Tibial artery (tissue), 4 donors: ENCODE results near the gene ANTKMT.
"Not testable (repeated sequence)": the region's sequence is repeated elsewhere in the genome, so short reads cannot be mapped to it uniquely, and the experiment has no call there.

Experiments used
- DNase-seq, 2 donors: peaks; one replicate each; pipeline ENCODE4 v3.0.0-alpha.2; 2019
- H3K27ac ChIP-seq, 2 donors: fragments of 200-600 bp; sonication (generic) in 1 of 2; 1 replicate in 1 of 2; 2 replicates in 1 of 2; pipeline ENCODE4 v1.5.1; 2018 to 2019; ENCODE audit warnings: mild to moderate bottlenecking in 1 of 2
- H3K27me3 ChIP-seq, 2 donors: fragments of 200-600 bp; sonication (generic) in 1 of 2; one replicate each; pipeline versions ENCODE4 v1.5.1 to v1.6.0; 2016 to 2019
- H3K36me3 ChIP-seq, 3 donors: fragments of 200-600 bp; sonication (generic) in 2 of 3; one replicate each; pipeline ENCODE4 v1.5.1; 2016 to 2019; ENCODE audit warnings: mild to moderate bottlenecking in 2 of 3
- H3K4me1 ChIP-seq, 4 donors: fragments of 200-600 bp; sonication (generic) in 2 of 4; 1 replicate in 3 of 4; 2 replicates in 1 of 4; pipeline ENCODE4 v1.5.1; 2016 to 2019
- H3K4me3 ChIP-seq, 2 donors: fragments of 200-600 bp; sonication (generic) in 1 of 2; 1 replicate in 1 of 2; 2 replicates in 1 of 2; pipeline ENCODE4 v1.5.1; 2018 to 2019; ENCODE audit warnings: mild to moderate bottlenecking in 2 of 2
- H3K9me3 ChIP-seq, 3 donors: fragments of 200-600 bp; sonication (generic) in 1 of 3; one replicate each; pipeline ENCODE4 v1.5.1; 2016 to 2019
- CTCF ChIP-seq, 2 experiments: fragments of 200-600 bp in 1 of 2; fragments of 450-650 bp in 1 of 2; IDR thresholded peaks; one replicate each; pipeline ENCODE4 v1.5.1; 2017 to 2019; ENCODE audit warnings: antibody characterized with exemption in 2 of 2, mild to moderate bottlenecking in 1 of 2, moderate library complexity in 1 of 2
- intact Hi-C: fragments of 100-400 bp; cut with DNase I; formaldehyde crosslinking; loops from one replicate; pipeline ENCODE4 v1.15.0; 2023; ENCODE audit warnings: low total_unique reads

Gene ANTKMT

GRCh38 chr16:747978-748746 is 27.2 kb downstream of the ANTKMT start:
- no peak overlapping the region for H3K4me3 ChIP-seq
- H3K27me3 ChIP-seq, result peaks cover 0 to 10% of the 10 kb centered on the region in 2 donors
- no peaks in the 10 kb centered on the region for H3K9me3 ChIP-seq
- H3K27ac ChIP-seq, result no peak overlapping the region
- peaks cover 0 to 5% (median 0%) of the 10 kb centered on the region in 4 donors for H3K4me1 ChIP-seq
- TF ChIP-seq CTCF (IDR thresholded peaks at IDR 0.05), result no peak
- intact Hi-C loops, result no loop called here
- no peak for DNase-seq
- no peaks in the 10 kb centered on the region for H3K36me3 ChIP-seq

- H3K27ac ChIP-seq, result no peak overlapping the region
- no peaks in the 10 kb centered on the region for H3K9me3 ChIP-seq
- H3K4me3 ChIP-seq, result no peak overlapping the region
- intact Hi-C loops, result no loop called here
- no peak for TF ChIP-seq CTCF (IDR thresholded peaks at IDR 0.05)
- H3K27me3 ChIP-seq, result peaks cover 0 to 10% of the 10 kb centered on the region in 2 donors
- H3K36me3 ChIP-seq, result no peaks in the 10 kb centered on the region
- peaks cover 0 to 5% (median 0%) of the 10 kb centered on the region in 4 donors for H3K4me1 ChIP-seq
- DNase-seq, result no peak
These were observed 28.1 kb downstream of the ANTKMT start for GRCh38 chr16:749010-749409.

- intact Hi-C loops, result no loop called here
- DNase-seq, result no peak
- Histone ChIP-seq H3K27ac (no peak overlapping the region), H3K36me3 (no peaks in the 10 kb centered on the region), H3K4me3 (no peak overlapping the region), H3K27me3 (peaks cover 0 to 9% of the 10 kb centered on the region in 2 donors), H3K4me1 (peaks cover 0 to 5% (median 0%) of the 10 kb centered on the region in 4 donors), H3K9me3 (no peaks in the 10 kb centered on the region)
- TF ChIP-seq CTCF (IDR thresholded peaks at IDR 0.05), result no peak
These were observed 29.5 kb downstream of the ANTKMT start for GRCh38 chr16:750485-750884.

- Histone ChIP-seq H3K4me3 (no peak overlapping the region), H3K27me3 (peaks cover 0 to 10% of the 10 kb centered on the region in 2 donors), H3K36me3 (no peaks in the 10 kb centered on the region), H3K9me3 (no peaks in the 10 kb centered on the region), H3K4me1 (peaks cover 0 to 5% (median 0%) of the 10 kb centered on the region in 4 donors), H3K27ac (no peak overlapping the region)
- intact Hi-C loops, result no loop called here
- no peak for DNase-seq
- no peak for TF ChIP-seq CTCF (IDR thresholded peaks at IDR 0.05)
These were observed 30.4 kb downstream of the ANTKMT start for GRCh38 chr16:751152-752006.

GRCh38 chr16:752007-752312 is 31.0 kb downstream of the ANTKMT start:
- no peak for DNase-seq
- H3K27ac ChIP-seq, result no peak overlapping the region
- TF ChIP-seq CTCF (IDR thresholded peaks at IDR 0.05), result no peak
- intact Hi-C loops, result no loop called here
- peaks cover 0 to 5% (median 0%) of the 10 kb centered on the region in 4 donors for H3K4me1 ChIP-seq
- no peaks in the 10 kb centered on the region for H3K36me3 ChIP-seq
- no peaks in the 10 kb centered on the region for H3K9me3 ChIP-seq
- peaks cover 0 to 10% of the 10 kb centered on the region in 2 donors for H3K27me3 ChIP-seq
- H3K4me3 ChIP-seq, result no peak overlapping the region

GRCh38 chr16:754121-754607 is 33.2 kb downstream of the ANTKMT start:
- H3K9me3 ChIP-seq, H3K4me3 ChIP-seq, H3K27ac ChIP-seq, H3K27me3 ChIP-seq, intact Hi-C loops, H3K36me3 ChIP-seq, DNase-seq, H3K4me1 ChIP-seq: not testable (repeated sequence)
